22Rv1 (cell line): ENCODE results near the gene TSPAN9.
A peak's percentile ranks its signal among the peaks of the same experiment; 100 is the strongest.

Experiments
- H3K27ac ChIP-seq: fragments of 450-650 bp; 2 replicates; pipeline ENCODE4 v1.5.1; 2017
- ZFX ChIP-seq: fragments of 450-650 bp; IDR thresholded peaks from 2 replicates; pipeline ENCODE4 v1.6.1; 2017; ENCODE audit warnings: antibody characterized with exemption, borderline replicate concordance
- TF ChIP-seq, protein P1 (sequence below): fragments of 450-650 bp; IDR thresholded peaks from 2 replicates; pipeline ENCODE4 v1.5.1; 2017; ENCODE audit warnings: mild to moderate bottlenecking

TSPAN9 gene

DNA sequence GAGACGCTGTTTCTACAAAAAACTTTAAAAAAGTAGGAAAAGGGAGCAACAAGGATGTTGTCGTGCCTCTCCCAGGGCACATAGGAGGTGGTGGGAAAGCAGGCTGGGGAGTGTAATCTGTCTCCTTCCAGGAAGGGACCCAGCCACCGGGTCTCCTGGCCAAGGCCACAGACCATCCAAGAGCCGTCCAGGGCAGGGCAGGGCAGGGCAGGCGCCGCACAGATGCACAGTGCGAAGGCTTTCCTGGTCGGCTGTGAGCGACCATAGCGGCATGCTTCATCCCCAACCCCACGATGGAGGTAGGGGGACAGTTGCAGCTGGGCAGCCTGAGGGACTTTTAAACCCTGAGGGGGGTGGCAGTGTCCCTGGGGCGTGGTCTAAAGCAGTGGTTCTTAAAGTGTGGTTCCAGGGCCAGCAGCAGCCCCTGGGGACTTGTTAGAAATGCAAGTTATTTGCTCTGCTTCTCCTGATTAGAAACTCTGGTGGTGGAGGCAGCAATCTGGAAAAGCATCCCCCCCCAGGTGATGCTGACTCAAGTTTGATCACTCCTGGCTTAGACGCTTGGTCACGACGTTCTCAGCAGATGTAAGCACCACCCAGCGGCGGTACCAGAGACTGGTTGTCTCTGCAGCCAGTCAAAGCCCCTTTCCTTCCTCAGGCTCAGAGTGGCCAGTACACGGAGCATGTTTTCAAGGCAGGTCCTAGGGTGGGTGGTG is 216.4 kb downstream of the TSPAN9 start:
- H3K27ac ChIP-seq: no peak overlapping the region
- no peak for TF ChIP-seq ZFX
- TF ChIP-seq, protein P1, sequence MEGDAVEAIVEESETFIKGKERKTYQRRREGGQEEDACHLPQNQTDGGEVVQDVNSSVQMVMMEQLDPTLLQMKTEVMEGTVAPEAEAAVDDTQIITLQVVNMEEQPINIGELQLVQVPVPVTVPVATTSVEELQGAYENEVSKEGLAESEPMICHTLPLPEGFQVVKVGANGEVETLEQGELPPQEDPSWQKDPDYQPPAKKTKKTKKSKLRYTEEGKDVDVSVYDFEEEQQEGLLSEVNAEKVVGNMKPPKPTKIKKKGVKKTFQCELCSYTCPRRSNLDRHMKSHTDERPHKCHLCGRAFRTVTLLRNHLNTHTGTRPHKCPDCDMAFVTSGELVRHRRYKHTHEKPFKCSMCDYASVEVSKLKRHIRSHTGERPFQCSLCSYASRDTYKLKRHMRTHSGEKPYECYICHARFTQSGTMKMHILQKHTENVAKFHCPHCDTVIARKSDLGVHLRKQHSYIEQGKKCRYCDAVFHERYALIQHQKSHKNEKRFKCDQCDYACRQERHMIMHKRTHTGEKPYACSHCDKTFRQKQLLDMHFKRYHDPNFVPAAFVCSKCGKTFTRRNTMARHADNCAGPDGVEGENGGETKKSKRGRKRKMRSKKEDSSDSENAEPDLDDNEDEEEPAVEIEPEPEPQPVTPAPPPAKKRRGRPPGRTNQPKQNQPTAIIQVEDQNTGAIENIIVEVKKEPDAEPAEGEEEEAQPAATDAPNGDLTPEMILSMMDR: peak; percentile 16; the same call in 1 of the 2 replicates

DNA sequence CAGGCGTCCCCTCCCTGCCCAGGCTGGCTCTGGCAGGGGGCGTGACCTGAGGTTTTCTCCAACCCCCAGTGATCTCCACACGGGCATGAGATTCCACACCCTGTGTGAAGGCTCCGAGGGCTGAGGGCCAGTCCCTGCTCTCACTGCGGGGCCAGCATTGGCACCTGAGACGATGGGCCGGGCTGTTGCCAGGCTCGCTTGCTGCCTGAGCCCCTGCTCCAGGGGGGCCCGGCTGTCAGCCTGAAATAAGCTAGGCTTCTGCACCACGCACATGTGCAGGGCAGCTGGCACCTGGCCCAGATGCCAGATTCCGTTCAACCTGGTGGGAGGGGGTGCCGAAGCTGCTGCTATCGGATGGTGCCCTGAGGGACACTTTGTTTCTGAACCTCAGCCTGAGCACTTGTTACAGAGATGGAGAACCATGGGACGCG is 217.3 kb downstream of the TSPAN9 start:
- no peak overlapping the region for H3K27ac ChIP-seq
- TF ChIP-seq ZFX: no peak
- TF ChIP-seq, protein P1: no peak

DNA sequence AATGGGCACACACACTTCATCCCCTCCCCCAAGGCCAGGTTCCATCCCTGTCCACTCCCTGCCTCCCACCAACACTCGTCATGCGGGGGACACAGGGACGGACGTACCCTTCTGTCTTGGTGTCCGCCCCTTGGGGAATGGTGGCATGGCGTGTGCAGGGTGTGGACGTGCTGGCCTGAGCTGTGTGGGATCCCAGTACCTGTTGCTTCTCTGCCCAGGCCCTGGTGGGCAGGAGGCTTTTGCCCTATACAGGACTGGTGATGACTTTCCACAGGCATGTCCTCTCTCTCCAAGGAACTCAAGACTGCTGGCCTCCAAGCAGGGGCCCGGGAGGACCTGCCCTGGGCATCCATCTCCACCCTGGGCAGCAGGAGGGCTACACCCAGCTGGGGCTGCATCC is 218.0 kb downstream of the TSPAN9 start:
- TF ChIP-seq ZFX: no peak
- TF ChIP-seq, protein P1: no peak
- H3K27ac ChIP-seq: no peak overlapping the region

DNA sequence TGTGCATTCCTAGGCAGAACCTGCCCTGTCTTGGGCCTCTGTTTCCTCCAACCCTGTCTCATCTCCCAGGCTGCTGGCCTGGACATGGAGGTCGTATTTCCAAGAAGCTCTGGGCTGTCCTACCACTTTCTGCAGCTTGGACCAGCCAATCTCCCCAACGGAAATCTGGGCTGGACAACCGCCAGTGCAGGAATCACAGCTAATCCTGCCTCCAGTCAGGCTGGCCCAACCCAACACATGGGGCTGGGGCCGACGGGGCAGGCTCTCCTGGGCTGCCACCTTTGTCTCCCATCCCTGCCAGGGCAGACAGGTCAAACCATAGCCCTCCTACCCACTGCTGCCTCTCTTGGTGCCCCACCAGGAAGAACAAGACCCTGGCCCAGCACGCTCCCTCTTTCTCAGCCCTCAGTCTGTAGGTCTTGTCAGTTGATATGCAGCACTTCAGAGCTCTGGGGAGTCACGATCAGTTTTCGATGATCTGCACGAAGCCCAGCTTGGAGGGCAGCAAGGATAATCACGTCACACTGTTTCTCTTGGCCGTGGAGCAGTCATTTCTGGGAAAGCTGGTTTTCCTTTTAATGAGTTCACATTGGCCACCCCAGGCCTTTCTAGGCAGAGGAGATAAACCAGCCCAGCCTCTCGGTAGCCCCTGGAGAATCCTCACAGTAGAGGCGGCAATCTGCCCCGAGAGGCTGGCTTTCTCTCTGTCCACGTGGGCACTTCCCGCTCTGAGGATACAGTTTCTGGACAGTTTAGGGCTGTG is 218.6 kb downstream of the TSPAN9 start:
- TF ChIP-seq ZFX: no peak
- TF ChIP-seq, protein P1: no peak
- no peak overlapping the region for H3K27ac ChIP-seq

DNA sequence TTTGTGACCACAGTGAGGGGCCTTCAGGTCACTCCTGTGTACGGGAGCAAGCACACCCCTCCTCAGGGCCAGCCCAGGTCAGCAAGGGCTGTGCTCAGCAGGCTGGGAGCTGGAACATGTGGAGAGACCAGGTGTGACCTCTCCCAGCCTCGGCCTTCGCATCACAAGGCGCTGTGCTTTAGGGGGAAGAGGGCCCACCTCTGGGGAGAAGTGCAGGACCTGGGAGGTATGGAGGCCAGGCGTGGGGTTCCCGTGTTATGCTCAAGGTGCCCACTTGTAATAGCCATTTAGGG is 219.2 kb downstream of the TSPAN9 start:
- TF ChIP-seq, protein P1: no peak
- no peak for TF ChIP-seq ZFX
- no peak overlapping the region for H3K27ac ChIP-seq

DNA sequence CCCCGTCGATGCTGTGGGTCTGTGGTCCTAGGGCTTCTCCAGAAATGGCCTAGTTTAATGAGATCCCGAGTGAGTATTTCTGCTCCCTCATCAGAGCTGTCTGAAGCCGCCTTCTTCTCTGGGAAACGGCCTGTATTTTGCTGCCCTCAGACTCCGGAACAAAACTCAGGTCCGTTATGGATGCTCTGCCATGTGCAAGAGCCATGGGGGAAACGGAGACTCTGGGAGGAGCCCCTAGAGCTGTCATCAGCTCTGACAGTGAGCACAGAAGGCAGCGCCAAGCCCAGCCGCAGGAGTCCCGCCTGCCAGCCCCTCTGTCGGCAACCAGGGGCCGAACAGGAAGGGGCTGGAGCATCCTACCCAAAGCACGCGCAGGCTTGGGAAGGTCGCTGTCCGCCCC is 221.4 kb downstream of the TSPAN9 start:
- TF ChIP-seq ZFX: no peak
- TF ChIP-seq, protein P1: no peak
- H3K27ac ChIP-seq: no peak overlapping the region
